SK-N-SH (cell line): ENCODE measurements around the gene EXOSC2. TPM values are rescaled to one million over a fixed set of nuclear protein-coding genes. Genes with fewer than 3 reads are reported as not detected.

Source experiments
- CTCF ChIA-PET: fragments of 300-600, 350-600 bp; formaldehyde crosslinking; extraction: SDS; loops from one replicate; lab custom pipeline; 2021; lab: Yijun Ruan, JAX
- POLR2A ChIA-PET: fragments of 350-600 bp; sonication (Branson Sonifier 250); formaldehyde crosslinking; extraction: SDS; loops from one replicate; lab custom pipeline; 2020; ENCODE audit warnings: antibody characterized with exemption, inconsistent platforms; lab: Yijun Ruan, JAX
- DNase-seq: peaks from one replicate; pipeline ENCODE4 v3.0.0; 2012
- H2AFZ ChIP-seq: fragments of 200-600 bp; sonication (generic); 2 replicates; pipeline ENCODE4 v1.8.1; 2016; ENCODE audit warnings: antibody characterized with exemption, mild to moderate bottlenecking, low read depth
- H3F3A ChIP-seq: fragments of 200-600 bp; sonication (generic); replicated peaks from 2 replicates; pipeline ENCODE3; 2016; ENCODE audit warnings: antibody characterized with exemption, mild to moderate bottlenecking; ENCODE audit not compliant: insufficient read depth
- H3K27ac ChIP-seq, 2 experiments: fragments of 200-500 bp in 1 of 2; fragments of 200-600 bp in 1 of 2; sonication (Bioruptor generic) in 1 of 2; sonication (generic), shearing (Covaris generic) in 1 of 2; 2 replicates each; pipeline versions ENCODE4 v1.5.1 to v1.6.1; 2014 to 2016; ENCODE audit warnings: low read depth in 2 of 2, inconsistent platforms in 1 of 2, low read length in 1 of 2, mild to moderate bottlenecking in 1 of 2, mixed read lengths in 1 of 2
- H3K27me3 ChIP-seq: fragments of 200-600 bp; sonication (generic), shearing (Covaris generic); 2 replicates; pipeline ENCODE4 v1.6.1; 2016; ENCODE audit warnings: mixed run types; ENCODE audit not compliant: insufficient read depth
- H3K36me3 ChIP-seq, 2 experiments: fragments of 200-500 bp in 1 of 2; fragments of 200-600 bp in 1 of 2; sonication (Bioruptor generic) in 1 of 2; sonication (generic) in 1 of 2; replicated peaks in 1 of 2; 2 replicates each; pipeline versions ENCODE3 to v1.5.1; 2014 to 2016; ENCODE audit warnings: low read length in 1 of 2, mild to moderate bottlenecking in 1 of 2; ENCODE audit not compliant: insufficient read depth in 2 of 2, control insufficient read depth in 1 of 2
- H3K4me1 ChIP-seq, 2 experiments: fragments of 200-500 bp in 1 of 2; fragments of 200-600 bp in 1 of 2; sonication (Bioruptor generic) in 1 of 2; sonication (generic), shearing (Covaris generic) in 1 of 2; 2 replicates each; pipeline versions ENCODE4 v1.5.1 to v1.6.1; 2014 to 2016; ENCODE audit warnings: low read depth in 1 of 2, low read length in 1 of 2, mixed run types in 1 of 2; ENCODE audit not compliant: insufficient read depth in 2 of 2, control insufficient read depth in 1 of 2
- H3K4me2 ChIP-seq: fragments of 200-600 bp; sonication (generic), shearing (Covaris generic); 2 replicates; pipeline ENCODE4 v1.6.1; 2017; ENCODE audit warnings: mixed run types
- H3K4me3 ChIP-seq, 2 experiments: fragments of 200-500 bp in 1 of 2; fragments of 200-600 bp in 1 of 2; sonication (Bioruptor generic) in 1 of 2; sonication (generic), shearing (Covaris generic) in 1 of 2; 2 replicates each; pipeline versions ENCODE4 v1.5.1 to v1.8.1; 2014 to 2016; ENCODE audit warnings: low read depth in 2 of 2, inconsistent platforms in 1 of 2, low read length in 1 of 2, mild to moderate bottlenecking in 1 of 2, mixed read lengths in 1 of 2, moderate library complexity in 1 of 2
- H3K79me2 ChIP-seq: fragments of 200-600 bp; sonication (generic); 2 replicates; pipeline ENCODE4 v1.8.1; 2017; ENCODE audit warnings: mild to moderate bottlenecking; ENCODE audit not compliant: insufficient read depth
- H3K9ac ChIP-seq: fragments of 200-600 bp; sonication (generic); 2 replicates; pipeline ENCODE4 v1.6.1; 2017; ENCODE audit warnings: mixed run types
- H3K9me2 ChIP-seq: fragments of 200-600 bp; sonication (generic); 2 replicates; pipeline ENCODE4 v1.6.1; 2017; ENCODE audit warnings: mixed run types
- H3K9me3 ChIP-seq: fragments of 200-600 bp; sonication (generic); 2 replicates; pipeline ENCODE4 v1.6.1; 2017; ENCODE audit warnings: mixed run types, mild to moderate bottlenecking, moderate library complexity
- H4K20me1 ChIP-seq: fragments of 200-600 bp; sonication (generic); 2 replicates; pipeline ENCODE4 v1.6.1; 2017; ENCODE audit warnings: mild to moderate bottlenecking, mixed run types; ENCODE audit not compliant: insufficient read depth
- ELF1 ChIP-seq: IDR thresholded peaks from 2 replicates; pipeline ENCODE4 v1.4.0; 2012
- EP300 ChIP-seq, 2 experiments: IDR thresholded peaks; 2 replicates each; pipeline versions ENCODE4 v1.4.0 to v1.6.1; 2012; ENCODE audit warnings: borderline replicate concordance in 1 of 2, low read depth in 1 of 2, low read length in 1 of 2
- JUND ChIP-seq: IDR thresholded peaks from 2 replicates; pipeline ENCODE4 v1.4.0; 2012
- MEF2A ChIP-seq: IDR thresholded peaks from 2 replicates; pipeline ENCODE4 v1.4.0; 2012; ENCODE audit warnings: low read depth, borderline replicate concordance
- PBX3 ChIP-seq: IDR thresholded peaks from 2 replicates; pipeline ENCODE4; 2012
- POLR2AphosphoS5 ChIP-seq: IDR thresholded peaks from 2 replicates; pipeline ENCODE4 v1.6.1; 2012; ENCODE audit warnings: low read depth, low read length
- RAD21 ChIP-seq: IDR thresholded peaks from 2 replicates; pipeline ENCODE4 v1.6.1; 2012; ENCODE audit warnings: mild to moderate bottlenecking, low read length
- REST ChIP-seq: IDR thresholded peaks from 2 replicates; pipeline ENCODE4 v1.6.1; 2012; ENCODE audit warnings: mild to moderate bottlenecking, low read depth, low read length, moderate library complexity
- USF1 ChIP-seq: IDR thresholded peaks from 2 replicates; pipeline ENCODE4 v1.4.0; 2012; ENCODE audit warnings: low read depth, borderline replicate concordance
- USF2 ChIP-seq: fragments of 150-350 bp; IDR thresholded peaks from 2 replicates; pipeline ENCODE4 v1.6.1; 2017; ENCODE audit warnings: antibody characterized with exemption, low read length, low read depth, borderline replicate concordance
- ZBTB33 ChIP-seq: IDR thresholded peaks from 2 replicates; pipeline ENCODE4 v1.4.0; 2012; ENCODE audit warnings: low read depth, borderline replicate concordance
- WGBS: methylation state at CpG from one replicate; pipeline ENCODE4 v1.1.6; 2017; ENCODE audit warnings: low lambda C conversion rate; 5-methylcytosine and 5-hydroxymethylcytosine counted together
- polyA plus RNA-seq, 3 experiments: library from polyadenylated mRNA; depleted of rRNA; stranded (reverse); fragments of >200 nt; gene quantifications; 2 replicates each; pipeline ENCODE4 v1.2.3, GENCODE V29; 2012

The EXOSC2 gene
- polyA plus RNA-seq, 1 of the 3 experiments (the other 2 are of a cell fraction), result 28.7 TPM

- no peak for TF ChIP-seq PBX3
- no peak for TF ChIP-seq EP300 (IDR thresholded peaks at IDR 0.05; ENCODE audit: borderline replicate concordance in 1 of 2, low read depth in 1 of 2, low read length in 1 of 2)
- no peak for TF ChIP-seq POLR2AphosphoS5
- no peak for TF ChIP-seq RAD21
- no peak for TF ChIP-seq REST
These were observed 42.0 kb downstream of the EXOSC2 start (continued) for GRCh38 chr9:130735566-130735965.

- no peak overlapping the region for H3K27ac ChIP-seq
- H3K4me2 ChIP-seq, result no peak overlapping the region
- no peaks in the 10 kb centered on the region for H3K27me3 ChIP-seq
- H3K9me3 ChIP-seq, result no peaks in the 10 kb centered on the region
- ChIA-PET CTCF (interaction anchor here (2.2 kb wide), 1 partner anchor 310 kb away, joined by 7 read pairs; no protein-coding TSS in a partner anchor), POLR2A (no interaction called here)
- WGBS, result 93% methylated on average over 1 of the region's 1 CpG
- H3K36me3 ChIP-seq, result no peaks in the 10 kb centered on the region
- peaks cover 79% of the 10 kb centered on the region for H3K79me2 ChIP-seq
- H3K9ac ChIP-seq, result no peak overlapping the region
- H2AFZ ChIP-seq, result no peak overlapping the region
- no peak overlapping the region for H3K4me3 ChIP-seq
- no peaks in the 10 kb centered on the region for H3K9me2 ChIP-seq
- DNase-seq, result no peak
- TF ChIP-seq REST (no peak), USF2 (no peak), ZBTB33 (no peak), USF1 (no peak), ELF1 (no peak), POLR2AphosphoS5 (no peak), MEF2A (no peak), JUND (no peak)
- H3F3A ChIP-seq, result peaks cover 10% of the 10 kb centered on the region
- peaks cover 0 to 7% of the 10 kb centered on the region in 2 experiments; a peak in 1 of 4 replicates for H3K4me1 ChIP-seq
- H4K20me1 ChIP-seq, result no peaks in the 10 kb centered on the region
These were observed 43.3 kb downstream of the EXOSC2 start for GRCh38 chr9:130736834-130737233.
